Hair follicle dermal papilla cell (primary cell): ENCODE data around the gene PNMA8C. TPM values are rescaled to one million over a fixed set of nuclear protein-coding genes. Genes with fewer than 3 reads are reported as not detected.

Experiments
- total RNA-seq: library from RNA; depleted of rRNA; stranded (reverse); fragments of >200 nt; gene quantifications from 2 replicates; pipeline ENCODE4 v1.2.3, GENCODE V29; 2012

Gene PNMA8C
- total RNA-seq, result not detected in 2 replicates

GRCh38 chr19:46428239-46429135, at the start of gene PNMA8C:
TSS of gene PNMA8C (minus strand) at chr19:46428936. CDS start at chr19:46428359, 577 bp downstream.

GRCh38 chr19:46471116-46471733, 42.5 kb upstream of the PNMA8C start, which contains the start of gene PNMA8A:
TSS of gene PNMA8A (minus strand) at chr19:46471563. CDS start at chr19:46471035, 528 bp downstream.

GRCh38 chr19:46413262-46414031, 15.3 kb downstream of the PNMA8C start, which contains the start of gene CCDC8:
TSS of gene CCDC8 (minus strand) at chr19:46413564. CDS start at chr19:46412810, 754 bp downstream.

Other genes with a start within 250 kb of the PNMA8C start
- not detected in 2 replicates for gene IGFL1, start 199.2 kb downstream of the PNMA8C start, total RNA-seq
- gene HIF3A, start 131.9 kb downstream of the PNMA8C start, total RNA-seq, result 0.12 and 1.8 TPM in 2 replicates
- 65.5 and 84.9 TPM in 2 replicates for gene PPP5C, start 81.8 kb downstream of the PNMA8C start, total RNA-seq
- 12.8 and 27.4 TPM in 2 replicates for gene CCDC8, start 15.4 kb downstream of the PNMA8C start, total RNA-seq
- gene PNMA8A, start 42.6 kb upstream of the PNMA8C start, total RNA-seq, result 0.36 and 8.9 TPM in 2 replicates
- gene PNMA8B, start 66.9 kb upstream of the PNMA8C start, total RNA-seq, result 1.1 and 2.9 TPM in 2 replicates
- gene CALM3, start 172.4 kb upstream of the PNMA8C start, total RNA-seq, result 195 and 218 TPM in 2 replicates
- 6.7 and 11.8 TPM in 2 replicates for gene PTGIR, start 196.2 kb upstream of the PNMA8C start, total RNA-seq
- gene GNG8, start 207.3 kb upstream of the PNMA8C start, total RNA-seq, result not detected in 2 replicates
- 9.7 and 10.7 TPM in 2 replicates for gene DACT3, start 232.2 kb upstream of the PNMA8C start, total RNA-seq